ENCODE measurements around the gene CFAP99. TPM values are rescaled to one million over a fixed set of nuclear protein-coding genes. Genes with fewer than 3 reads are reported as not detected.
A peak's percentile ranks its signal among the peaks of the same experiment; 100 is the strongest.

CFAP99 gene
- total RNA-seq, 1 experiment from 2014 or later = not detected

DNA sequence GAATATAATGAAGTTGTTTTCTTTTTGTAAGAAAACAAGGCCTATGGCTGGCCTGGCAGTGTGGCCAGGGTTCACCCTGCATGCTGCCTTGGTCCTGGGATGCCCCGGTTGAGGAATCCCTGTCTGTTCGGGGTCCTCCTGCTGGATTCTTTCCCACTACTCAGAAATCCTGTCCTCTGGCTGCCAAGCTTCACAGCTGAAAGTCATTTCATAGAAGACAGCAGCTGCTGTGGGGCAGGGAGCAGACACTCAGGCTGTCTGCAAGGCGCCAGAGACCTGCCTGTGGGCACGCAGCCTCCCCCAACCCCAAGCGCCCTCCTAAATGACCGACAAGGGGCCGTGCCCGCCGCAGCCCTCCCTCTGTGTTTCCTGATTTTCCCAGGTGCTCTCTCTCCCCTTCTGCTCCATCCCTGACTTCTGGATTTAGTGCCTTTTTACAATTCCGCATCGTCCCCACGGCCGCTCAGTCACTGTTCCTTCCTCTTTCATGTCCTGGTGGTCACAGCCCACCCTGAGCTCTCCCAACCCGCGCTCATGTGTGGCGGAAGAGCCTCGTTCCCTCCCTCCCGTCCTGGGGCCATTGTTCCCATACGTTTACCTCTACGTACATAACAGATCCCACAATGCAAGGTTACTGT lies 27.9 kb upstream of the CFAP99 start:
- no peak for DNase-seq (ENCODE audit: low spot score)

DNA sequence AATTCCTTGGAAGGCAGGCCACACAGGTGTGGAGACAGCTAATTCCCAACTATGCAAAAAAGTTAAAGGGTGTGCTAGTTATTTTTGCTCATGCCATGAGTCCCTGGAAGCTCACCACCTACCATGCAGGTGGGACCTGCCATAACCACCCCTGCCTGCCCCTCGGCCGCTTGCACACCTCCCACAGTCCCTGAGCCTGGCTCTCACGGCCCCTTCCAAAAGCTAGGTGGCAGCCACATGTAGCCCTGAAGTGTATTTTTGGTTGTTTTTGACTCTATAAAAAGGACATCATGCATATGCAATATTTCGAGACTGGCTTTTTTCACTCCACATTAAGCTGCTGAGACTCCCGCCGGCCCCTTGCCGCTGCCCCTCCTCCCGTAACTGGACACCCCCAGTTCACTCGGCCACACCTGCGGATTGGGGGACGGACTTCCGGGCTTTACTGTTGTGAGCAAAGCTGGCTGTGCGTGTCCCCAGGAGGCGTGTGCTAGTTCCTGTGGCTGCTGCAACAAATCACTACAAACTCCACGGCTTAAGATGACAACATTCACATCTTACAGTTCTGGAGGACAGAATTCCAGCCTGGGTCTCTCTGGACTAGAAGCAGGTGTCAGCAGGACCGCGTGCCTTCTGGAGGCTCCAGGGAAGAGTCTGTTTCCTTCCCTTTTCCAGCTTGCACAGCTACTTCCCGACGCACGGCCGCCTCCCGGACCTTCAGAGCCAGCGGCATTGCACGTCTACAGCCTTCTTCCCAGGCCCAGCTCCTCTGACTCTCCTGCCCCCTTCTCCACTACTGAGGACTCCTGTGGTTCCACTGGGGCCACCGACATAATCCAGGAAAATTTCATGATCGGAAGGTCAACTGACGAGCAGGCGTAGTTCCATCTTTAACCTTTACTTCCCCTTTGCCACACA lies 25.1 kb upstream of the CFAP99 start:
- no peak for DNase-seq (ENCODE audit: low spot score)

DNA sequence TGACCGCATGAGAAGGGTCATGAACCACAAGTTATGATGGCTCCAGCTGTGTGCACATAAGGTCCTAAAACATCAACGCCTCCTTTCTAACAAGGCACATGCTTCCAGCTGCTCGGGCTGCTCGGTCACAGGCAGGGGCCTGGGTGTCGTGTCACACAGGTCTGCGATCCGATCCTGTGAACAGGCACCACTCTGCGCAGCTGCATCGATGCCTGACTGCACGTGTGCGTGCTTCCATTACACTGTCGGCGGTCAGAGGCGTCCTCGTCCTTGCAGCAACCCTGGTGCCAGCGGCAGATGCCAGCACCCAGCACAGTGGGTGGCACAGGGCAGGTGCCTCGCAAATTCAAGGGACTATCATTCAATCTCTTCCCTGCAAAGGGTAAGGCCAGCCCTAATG lies 24.2 kb upstream of the CFAP99 start:
- DNase-seq (ENCODE audit: low spot score) = no peak

DNA sequence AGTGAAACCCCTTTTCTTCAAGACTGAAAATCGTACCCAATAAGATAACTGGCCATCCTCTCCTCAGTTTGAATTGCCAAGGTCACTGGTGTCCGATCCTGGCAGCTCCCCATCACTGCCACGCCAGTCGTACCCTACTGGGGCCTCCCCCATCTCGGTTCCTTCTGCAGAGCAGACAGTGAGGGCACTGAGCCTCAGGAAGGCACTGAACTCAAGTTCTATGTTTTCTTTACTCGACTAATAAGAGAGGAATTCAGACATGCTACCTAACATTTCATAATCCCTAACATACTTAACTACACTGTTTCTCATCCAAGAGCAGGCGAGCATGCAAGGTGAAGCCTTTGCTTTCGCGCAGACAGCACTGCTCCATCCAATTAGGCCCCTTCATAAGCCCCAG lies 23.7 kb upstream of the CFAP99 start:
- no peak for DNase-seq (ENCODE audit: low spot score)

DNA sequence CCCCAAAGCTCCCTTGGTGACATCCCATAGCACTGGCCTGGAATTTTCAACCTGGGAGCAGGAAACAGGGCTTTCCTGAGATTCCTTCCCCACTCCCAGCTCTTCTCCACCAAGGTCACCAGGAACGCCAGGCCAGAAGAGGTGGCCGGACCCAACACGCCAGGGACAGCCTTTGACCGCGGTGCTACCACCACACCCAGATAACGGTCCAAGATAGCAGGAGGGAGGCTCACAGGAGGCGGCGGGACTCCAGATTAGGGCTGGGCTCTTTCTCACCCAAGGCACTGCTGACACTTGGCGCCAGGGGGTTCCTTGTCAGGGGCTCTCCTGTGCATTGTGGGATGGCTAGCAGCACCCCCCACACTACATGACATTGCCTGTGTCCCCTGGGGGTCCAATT lies 23.2 kb upstream of the CFAP99 start:
- no peak for DNase-seq (ENCODE audit: low spot score)

DNA sequence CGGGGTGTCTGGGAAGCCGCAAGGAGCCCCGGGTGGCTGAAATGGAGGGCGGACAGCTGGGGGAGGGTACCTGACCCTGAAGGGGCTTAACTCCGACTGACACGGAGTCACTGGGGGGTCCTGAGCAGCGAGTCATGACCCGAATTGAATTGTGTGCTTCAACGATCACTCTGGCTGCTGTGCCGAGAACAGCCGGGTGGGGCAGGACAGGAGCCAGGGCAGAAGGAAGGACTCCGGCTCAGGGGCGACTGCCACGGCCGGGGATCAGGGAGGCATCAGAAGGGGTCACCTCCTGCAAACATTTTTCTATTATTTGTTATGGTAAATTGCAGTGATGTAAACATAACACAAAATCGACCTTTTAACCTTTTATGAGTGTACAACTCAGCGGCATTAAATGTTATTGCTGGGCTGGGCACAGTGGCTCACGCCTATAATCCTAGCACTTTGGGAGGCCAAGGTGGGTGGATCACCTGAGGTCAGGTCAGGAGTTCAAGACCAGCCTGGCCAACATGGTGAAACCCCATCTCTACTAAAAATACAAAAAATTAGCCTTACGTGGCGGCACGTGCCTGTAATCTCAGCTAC lies 21.9 kb upstream of the CFAP99 start:
- DNase-seq (ENCODE audit: low spot score) = no peak

DNA sequence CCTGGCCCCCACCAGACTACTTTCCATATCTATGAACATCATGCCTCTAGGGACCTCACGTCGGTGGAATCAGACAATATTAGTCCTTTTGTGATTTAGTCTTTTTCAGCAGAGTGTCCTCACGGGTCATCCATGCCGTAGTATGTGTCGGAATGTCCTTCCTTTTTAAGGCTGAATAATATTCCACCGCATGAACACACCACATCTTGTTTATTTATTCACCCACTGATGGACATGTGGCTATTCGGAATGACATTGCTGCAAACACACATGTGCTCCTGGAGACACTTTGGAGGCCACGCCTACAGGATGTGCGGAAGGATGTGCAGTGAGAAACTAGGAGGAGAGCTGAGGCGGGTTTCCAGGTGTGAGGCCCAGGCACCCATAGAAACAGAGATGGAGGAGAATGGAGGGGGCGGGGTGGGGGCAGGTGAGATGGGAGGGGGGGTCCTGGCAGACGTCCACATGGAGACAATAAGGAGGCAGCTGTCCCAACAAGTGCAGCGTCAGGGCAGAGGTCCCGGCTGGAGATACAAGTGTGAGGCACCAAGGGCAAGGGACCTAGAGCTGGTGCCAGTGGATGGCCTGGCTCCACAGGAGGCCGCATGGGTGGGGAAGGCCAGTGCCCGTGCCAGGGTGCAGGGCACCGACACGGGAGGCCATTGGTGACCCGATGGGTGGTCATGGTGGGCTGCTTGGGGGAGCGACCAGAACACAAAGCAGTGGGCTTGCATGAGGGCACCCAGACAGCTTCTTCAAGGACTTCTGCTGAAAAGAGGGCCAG lies 21.0 kb upstream of the CFAP99 start:
- no peak for DNase-seq (ENCODE audit: low spot score)

DNA sequence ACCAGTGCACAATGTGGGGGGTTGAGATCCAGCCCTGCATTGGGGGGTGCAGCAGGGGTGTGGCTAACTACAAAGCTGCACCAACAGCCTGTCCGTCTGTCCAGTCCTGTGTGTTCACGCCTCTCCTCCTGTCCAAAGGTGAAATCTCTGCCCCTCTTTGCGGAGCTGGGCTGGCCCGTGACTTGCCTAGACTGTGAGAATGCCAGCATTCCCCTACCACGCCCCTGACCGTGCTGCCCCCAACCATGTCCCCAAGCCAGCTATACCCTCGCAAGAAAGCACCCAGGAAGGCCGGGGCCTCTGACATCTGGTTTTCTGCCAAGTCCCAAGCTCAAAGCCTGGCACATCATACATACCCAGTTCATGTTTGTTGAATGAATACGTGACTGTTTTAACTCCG lies 19.5 kb upstream of the CFAP99 start:
- no peak for DNase-seq (ENCODE audit: low spot score)

DNA sequence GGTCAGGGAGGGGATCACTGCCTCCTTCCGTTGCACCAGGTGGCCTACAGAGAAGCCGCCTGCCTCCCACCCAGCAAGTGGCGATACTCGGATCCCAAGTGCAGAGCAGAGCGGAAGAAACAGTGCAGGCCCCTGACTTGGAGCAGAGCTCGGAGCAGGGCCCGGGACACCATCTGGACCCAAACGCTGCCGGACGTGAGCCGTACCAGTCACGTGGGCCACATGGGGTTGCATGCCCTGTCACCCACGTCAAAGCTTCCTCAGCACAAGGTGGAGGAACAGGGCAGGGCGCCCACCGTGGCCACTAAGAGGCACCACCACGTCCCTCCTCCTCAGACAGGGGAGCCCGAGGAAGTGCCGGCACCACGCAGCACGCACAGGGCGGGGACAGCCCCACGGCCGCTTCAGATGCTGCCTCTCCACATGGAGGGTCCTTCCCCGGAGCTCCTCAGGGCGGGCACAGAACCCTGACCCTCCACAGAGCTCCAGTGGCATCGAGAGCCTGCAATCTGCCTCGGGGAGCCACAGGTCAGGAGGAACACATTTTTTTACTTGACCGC lies 19.0 kb upstream of the CFAP99 start:
- DNase-seq (ENCODE audit: low spot score) = no peak

DNA sequence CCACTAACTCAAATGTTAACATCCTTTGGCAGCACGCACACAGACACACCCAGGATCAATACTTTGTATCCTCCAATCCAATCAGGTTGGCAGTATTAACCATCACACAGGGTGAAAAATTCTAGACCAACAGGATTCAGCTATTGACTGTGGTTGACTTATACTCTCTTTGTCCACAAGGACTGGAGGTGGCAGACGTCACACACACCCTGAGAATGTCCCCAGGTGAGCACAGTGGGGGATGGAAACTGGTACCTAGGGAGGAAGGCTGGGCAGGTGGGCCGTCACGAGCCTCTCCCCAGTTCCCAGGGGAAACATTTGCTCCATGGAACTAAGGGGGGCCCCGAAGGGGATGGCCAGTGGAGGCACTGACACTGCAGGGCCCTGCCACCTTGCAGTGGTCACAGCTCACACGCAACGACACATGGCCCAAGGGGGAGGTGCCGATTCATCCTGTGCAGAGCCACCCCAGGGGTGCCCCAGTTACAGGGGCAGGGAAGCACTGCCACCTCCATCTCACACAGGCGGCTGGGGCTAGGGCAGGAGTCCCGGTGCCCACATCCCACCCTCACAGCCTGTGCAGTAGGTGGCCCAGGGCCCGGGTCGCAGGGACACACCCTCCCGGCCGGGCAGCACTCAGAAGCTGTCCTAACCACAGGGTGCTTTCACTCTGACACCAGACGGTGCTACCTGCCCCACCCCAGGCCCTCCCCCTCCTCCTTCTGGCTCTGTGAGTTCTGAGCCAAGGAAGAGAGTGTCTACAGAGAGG lies 17.7 kb upstream of the CFAP99 start:
- no peak for DNase-seq (ENCODE audit: low spot score)

DNA sequence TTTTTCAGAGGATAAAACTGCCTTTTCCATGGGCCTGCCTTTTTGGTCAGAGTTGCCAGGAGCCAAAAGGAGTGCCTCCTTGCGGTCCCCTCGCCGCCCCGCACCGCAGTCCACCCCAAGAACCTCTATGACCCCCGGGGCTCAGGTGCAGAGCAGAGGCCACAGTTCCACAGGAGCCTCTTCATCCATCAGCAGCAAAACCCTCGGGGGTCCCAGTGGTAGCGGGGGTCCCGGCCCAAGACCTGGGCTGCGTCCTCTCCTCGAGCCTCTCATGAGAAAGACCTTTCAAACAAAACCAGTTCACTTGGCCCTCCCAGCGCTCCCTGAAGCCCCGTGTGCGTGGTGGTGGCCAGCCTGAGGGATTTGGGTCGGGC lies 17.2 kb upstream of the CFAP99 start:
- DNase-seq (ENCODE audit: low spot score) = no peak

DNA sequence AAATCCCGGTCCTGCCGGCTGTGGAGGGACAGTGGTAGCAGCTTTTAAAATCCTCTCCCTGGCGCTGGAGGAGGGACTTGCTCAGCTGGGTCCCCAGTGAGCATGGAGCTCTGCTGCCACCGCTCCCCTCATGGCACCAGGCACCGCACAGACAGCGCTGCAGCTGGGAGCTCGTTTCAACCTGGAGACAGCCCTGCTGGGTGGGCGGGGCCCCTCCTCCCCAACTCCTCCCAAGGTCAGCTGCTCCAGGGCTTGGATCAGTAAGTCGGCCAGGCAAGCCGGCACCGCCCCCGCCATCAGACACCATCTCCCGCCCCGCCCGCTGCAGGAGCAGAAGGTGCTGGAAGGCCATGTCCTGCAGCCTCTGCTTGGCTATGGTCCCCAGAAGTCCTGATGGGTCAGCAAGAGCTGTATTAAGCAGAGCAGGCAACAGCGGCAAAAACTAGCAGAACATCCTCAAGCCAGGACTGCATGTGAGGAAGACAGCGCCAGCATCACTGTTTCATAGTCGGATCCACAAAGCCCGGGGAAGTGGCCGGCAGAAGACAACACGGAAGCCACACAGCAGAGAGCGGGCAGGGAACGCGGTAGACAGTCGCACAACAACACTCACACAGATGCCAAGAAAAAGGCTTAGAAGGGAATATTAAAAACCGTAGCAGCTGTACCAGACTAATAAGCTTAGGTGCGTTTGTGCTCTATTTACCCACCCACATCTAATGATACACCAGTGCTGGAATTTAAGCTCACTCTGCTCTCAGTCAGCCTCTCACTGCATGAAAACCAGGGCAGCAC lies 16.5 kb upstream of the CFAP99 start:
- DNase-seq (ENCODE audit: low spot score) = no peak

DNA sequence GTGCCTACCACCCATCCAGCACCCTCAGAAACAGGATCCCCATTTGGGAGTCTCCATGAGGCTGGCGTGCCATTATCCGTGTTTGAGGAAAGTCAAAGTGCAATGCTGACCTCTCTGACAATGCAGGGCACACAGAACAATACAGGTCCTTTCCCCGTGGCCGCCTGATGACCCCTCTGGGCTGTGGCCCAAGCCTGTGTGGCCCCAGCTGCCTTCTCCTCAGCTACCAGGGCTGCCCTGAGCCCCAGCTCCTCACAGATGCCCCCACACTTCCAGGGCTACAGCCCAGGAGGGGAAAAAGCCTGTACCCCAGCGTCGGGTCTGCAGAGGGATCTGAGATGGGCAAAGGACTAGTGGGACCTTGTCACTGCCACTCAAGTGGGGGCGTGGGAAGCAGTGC lies 15.8 kb upstream of the CFAP99 start:
- DNase-seq (ENCODE audit: low spot score) = no peak

DNA sequence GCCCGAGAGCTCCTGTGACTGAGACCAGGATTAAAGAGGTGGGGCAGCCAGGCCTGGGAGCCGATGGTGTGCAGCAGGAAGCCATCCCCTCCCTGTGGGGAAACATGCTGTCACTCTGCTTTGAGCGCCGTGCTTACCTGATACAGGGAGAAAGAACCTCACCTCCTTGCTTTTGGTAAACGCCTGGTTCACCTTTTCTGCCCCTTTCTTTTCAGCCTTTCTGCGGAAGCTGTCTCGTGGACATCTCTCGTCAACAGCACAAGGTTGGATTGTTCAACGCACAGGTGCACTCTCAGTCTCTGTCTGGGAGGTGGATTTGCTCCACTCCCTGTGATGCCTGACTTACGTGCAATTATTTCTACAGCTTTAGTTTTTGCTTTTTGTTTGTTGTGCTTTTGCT lies 12.3 kb upstream of the CFAP99 start:
- DNase-seq (ENCODE audit: low spot score) = no peak

DNA sequence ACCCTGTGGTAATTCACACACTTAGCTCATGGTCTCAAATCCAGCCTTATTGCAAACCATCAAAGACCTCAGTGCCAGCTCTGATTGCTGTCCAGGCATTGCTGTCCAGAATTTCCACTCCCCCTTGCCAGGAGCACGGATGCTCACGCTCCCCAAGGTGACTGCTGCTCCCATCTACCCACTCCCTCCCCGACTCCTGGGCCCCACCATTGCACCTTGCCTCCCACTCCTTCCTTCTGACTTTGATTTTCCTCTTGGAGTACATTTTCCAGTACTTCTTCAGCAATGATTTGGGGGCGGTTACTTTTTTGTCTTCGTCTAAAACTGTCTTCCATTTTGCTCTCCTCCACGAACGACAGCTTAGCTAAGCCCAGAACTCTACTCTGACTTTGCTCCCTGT lies 11.8 kb upstream of the CFAP99 start:
- DNase-seq (ENCODE audit: low spot score) = no peak

DNA sequence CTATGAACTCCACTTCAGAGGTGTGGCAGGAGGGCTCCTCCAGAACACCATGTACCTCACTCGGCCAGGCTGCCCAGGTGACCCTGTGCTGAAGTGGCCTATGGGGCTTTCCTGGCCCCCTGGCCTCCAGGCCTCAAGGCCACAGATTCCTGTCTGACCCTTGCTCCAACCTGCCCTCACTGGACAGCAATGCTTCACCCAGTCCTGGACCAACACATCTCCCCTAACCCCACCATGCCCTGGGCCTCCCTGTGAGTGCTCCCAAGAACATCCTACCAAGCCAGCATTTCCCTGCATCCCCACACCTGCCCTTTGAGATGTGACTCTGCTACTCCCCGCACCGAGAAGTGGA lies 10.8 kb upstream of the CFAP99 start:
- DNase-seq (ENCODE audit: low spot score) = no peak

DNA sequence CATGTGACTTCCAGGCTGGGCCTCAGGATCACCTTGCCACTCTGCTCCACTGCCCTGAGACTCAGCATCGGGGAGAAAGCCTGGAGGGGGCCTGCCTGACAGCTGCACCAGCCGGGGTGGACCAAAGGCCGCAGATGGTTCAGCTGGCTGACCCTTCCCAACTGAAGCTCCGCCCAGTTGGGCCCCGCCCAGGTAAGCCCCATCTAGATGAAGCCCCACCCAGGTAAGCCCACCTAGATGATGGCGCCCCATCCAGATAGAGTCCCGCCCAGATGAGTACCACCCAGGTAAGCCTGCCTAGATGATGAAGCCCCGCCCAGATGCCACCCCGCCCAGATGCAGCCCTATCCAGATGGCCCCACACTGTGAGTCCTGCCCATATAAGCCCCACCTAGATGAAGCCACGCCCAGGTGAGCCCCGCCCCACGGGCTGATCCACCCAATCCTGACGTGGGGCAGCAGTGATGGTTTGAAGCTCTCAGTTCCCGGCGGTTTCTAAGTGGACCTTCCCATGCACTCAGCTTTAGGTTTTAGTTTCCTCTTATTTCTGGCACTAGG lies 10.3 kb upstream of the CFAP99 start:
- DNase-seq (ENCODE audit: low spot score) = peak; percentile 35

DNA sequence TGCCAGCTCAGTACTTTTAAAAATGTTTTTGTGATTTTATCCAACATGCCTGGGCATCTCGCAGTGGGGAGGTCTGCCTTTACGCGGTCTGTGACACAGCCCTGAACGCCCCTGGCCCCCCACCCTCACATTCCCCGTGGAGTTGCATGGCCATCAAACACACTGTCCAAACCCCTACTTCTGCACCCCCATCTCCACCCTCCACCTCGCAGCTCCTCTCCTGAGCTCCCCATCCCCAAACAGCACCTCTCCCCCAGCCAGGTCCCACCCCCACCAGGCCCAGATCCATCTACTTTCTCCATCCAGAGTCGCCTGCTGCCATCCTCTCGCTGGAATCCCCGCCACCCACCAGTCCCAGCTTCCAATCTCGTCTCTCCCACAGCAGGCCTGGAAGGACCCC lies 9.8 kb upstream of the CFAP99 start:
- DNase-seq (ENCODE audit: low spot score) = no peak

DNA sequence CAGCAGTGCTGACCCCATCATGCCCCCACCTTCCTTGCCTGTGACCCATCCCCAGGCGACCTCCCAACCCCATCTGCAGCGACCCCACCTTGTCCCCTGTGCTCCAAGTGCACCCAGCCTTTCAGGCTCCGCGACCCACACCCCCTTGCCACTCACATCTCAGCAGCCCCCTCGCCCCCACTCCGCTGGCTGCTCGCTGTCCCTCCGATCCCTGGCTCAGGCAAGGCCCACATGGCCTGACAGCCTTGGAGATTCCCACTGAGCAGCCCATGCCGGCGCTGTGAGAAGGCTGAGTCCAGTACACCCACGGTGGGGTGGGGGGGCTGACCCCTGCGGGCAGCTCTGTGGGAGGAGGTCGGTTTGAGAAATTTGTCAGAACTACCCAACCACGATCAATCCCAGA lies 9.4 kb upstream of the CFAP99 start:
- DNase-seq (ENCODE audit: low spot score) = no peak

Data from A172 (cell line).